Neural cell (in vitro differentiated cells): ENCODE results near the gene EIF2A. TPM values are rescaled to one million over a fixed set of nuclear protein-coding genes. Genes with fewer than 3 reads are reported as not detected.

ENCODE experiments used
- H2AFZ ChIP-seq: fragments of 200-600, 300-800 bp; sonication (generic), shearing (Covaris generic); 2 replicates; pipeline ENCODE4 v1.6.0; 2014; ENCODE audit warnings: low read depth, mild to moderate bottlenecking, antibody characterized with exemption, low read length, moderate library complexity
- H3F3A ChIP-seq: fragments of 200-600 bp; shearing (Covaris generic); 2 replicates; pipeline ENCODE4 v1.6.1; 2016; ENCODE audit warnings: mild to moderate bottlenecking, moderate library complexity, mixed read lengths, antibody characterized with exemption, low read length; ENCODE audit not compliant: insufficient read depth, poor library complexity, severe bottlenecking
- H3K27ac ChIP-seq: fragments of 200-600, 300-800 bp; sonication (generic), shearing (Covaris generic); 2 replicates; pipeline ENCODE4 v1.5.1; 2014; ENCODE audit warnings: mild to moderate bottlenecking, low read length, moderate library complexity
- H3K27me3 ChIP-seq: fragments of 300-800, 200-600 bp; sonication (generic), shearing (Covaris generic); 2 replicates; pipeline ENCODE4 v1.6.0; 2014; ENCODE audit warnings: mild to moderate bottlenecking, low read depth, low read length, moderate library complexity; ENCODE audit not compliant: insufficient read depth
- H3K36me3 ChIP-seq: fragments of 300-800, 200-600 bp; sonication (generic), shearing (Covaris generic); 2 replicates; pipeline ENCODE4 v1.5.1; 2014; ENCODE audit warnings: mild to moderate bottlenecking, antibody characterized with exemption, low read length, moderate library complexity; ENCODE audit not compliant: insufficient read depth
- H3K4me2 ChIP-seq: fragments of 300-800, 200-600 bp; sonication (generic), shearing (Covaris generic); 2 replicates; pipeline ENCODE4 v1.6.0; 2014; ENCODE audit warnings: mild to moderate bottlenecking, low read length
- H3K4me3 ChIP-seq: fragments of 300-800, 200-600 bp; sonication (generic), shearing (Covaris generic); 2 replicates; pipeline ENCODE4 v1.5.1; 2014; ENCODE audit warnings: mild to moderate bottlenecking, low read length, moderate library complexity
- H3K79me2 ChIP-seq: fragments of 200-600 bp; shearing (Covaris generic); replicated peaks from 2 replicates; pipeline ENCODE4 v1.6.0; 2014; ENCODE audit warnings: mild to moderate bottlenecking, low read length, moderate library complexity; ENCODE audit not compliant: insufficient read depth
- H3K9ac ChIP-seq: fragments of 300-800, 200-600 bp; sonication (generic), shearing (Covaris generic); 2 replicates; pipeline ENCODE4 v1.6.1; 2016; ENCODE audit warnings: mild to moderate bottlenecking, low read length, mixed read lengths
- H3K9me2 ChIP-seq: fragments of 200-600 bp; shearing (Covaris generic); 2 replicates; pipeline ENCODE4 v1.6.1; 2016; ENCODE audit warnings: mild to moderate bottlenecking, low read length, mixed read lengths; ENCODE audit not compliant: insufficient read depth
- H3K9me3 ChIP-seq: fragments of 200-600, 300-800 bp; sonication (generic), shearing (Covaris generic); 2 replicates; pipeline ENCODE4 v1.6.1; 2016; ENCODE audit warnings: mild to moderate bottlenecking, mixed run types, low read length, moderate library complexity, mixed read lengths
- H4K20me1 ChIP-seq: fragments of 200-600 bp; shearing (Covaris generic); 2 replicates; pipeline ENCODE4 v1.6.1; 2016; ENCODE audit warnings: mild to moderate bottlenecking, mixed run types; ENCODE audit not compliant: insufficient read depth
- EP300 ChIP-seq: fragments of 450-650 bp; conservative IDR thresholded peaks from 2 replicates; pipeline ENCODE4 v1.6.1; 2014; ENCODE audit warnings: antibody characterized with exemption, mild to moderate bottlenecking, moderate library complexity; ENCODE audit not compliant: poor library complexity, severe bottlenecking
- EZH2 ChIP-seq: fragments of 200-600, 300-800 bp; shearing (Covaris generic), sonication (generic); IDR thresholded peaks from 2 replicates; pipeline ENCODE4 v1.6.1; 2014; ENCODE audit warnings: antibody characterized with exemption, low read length, borderline replicate concordance, mild to moderate bottlenecking; ENCODE audit not compliant: insufficient read depth, poor library complexity, severe bottlenecking
- MXI1 ChIP-seq: fragments of 450-650 bp; conservative IDR thresholded peaks from 2 replicates; pipeline ENCODE4 v1.6.1; 2014; ENCODE audit warnings: antibody characterized with exemption, mild to moderate bottlenecking; ENCODE audit not compliant: poor library complexity, severe bottlenecking
- POLR2AphosphoS5 ChIP-seq: IDR thresholded peaks from 2 replicates; pipeline ENCODE4 v1.6.1; 2012
- RAD21 ChIP-seq: fragments of 450-650 bp; conservative IDR thresholded peaks from 2 replicates; pipeline ENCODE4 v1.6.1; 2014; ENCODE audit warnings: antibody characterized with exemption, mild to moderate bottlenecking, moderate library complexity
- SMC3 ChIP-seq: fragments of 450-650 bp; conservative IDR thresholded peaks from 2 replicates; pipeline ENCODE4 v1.6.1; 2014; ENCODE audit warnings: antibody characterized with exemption, mild to moderate bottlenecking, moderate library complexity; ENCODE audit not compliant: poor library complexity
- TAF1 ChIP-seq: IDR thresholded peaks from 2 replicates; pipeline ENCODE4 v1.6.1; 2012; ENCODE audit warnings: low read depth
- polyA plus RNA-seq: library from polyadenylated mRNA; depleted of rRNA; stranded (reverse); fragments of >200 nt; gene quantifications from 2 replicates; pipeline ENCODE4 v1.2.3, GENCODE V29; 2014
- TF ChIP-seq, protein P1 (sequence below): fragments of 450-650 bp; IDR thresholded peaks from 2 replicates; pipeline ENCODE4 v1.5.1; 2014; ENCODE audit warnings: antibody characterized with exemption, mild to moderate bottlenecking, moderate library complexity; ENCODE audit not compliant: poor library complexity, severe bottlenecking
- TF ChIP-seq, protein P2 (sequence below): IDR thresholded peaks from 2 replicates; pipeline ENCODE4 v1.6.1; 2012; ENCODE audit warnings: borderline replicate concordance

EIF2A gene
- polyA plus RNA-seq, 1 donor from 2014 or later, result 82.6 TPM

DNA sequence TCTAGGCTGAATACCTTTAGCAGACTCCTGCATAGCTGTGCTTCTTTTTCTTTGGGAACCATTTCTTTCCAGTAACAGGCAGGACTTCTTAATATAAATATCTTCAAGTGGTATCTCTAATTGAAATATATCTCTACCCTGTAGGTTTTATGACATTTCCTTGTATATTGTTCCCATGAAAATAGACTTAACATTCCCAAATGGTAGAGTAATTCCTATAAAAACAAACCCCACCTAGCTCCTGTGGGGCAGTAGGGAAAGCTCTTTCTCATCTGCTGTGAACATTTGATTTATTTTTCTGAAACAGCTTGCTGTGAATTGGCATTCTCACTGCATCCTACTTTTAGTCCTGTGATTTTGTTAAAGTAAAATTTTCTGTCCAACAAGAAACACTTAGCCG, 77.4 kb downstream of the EIF2A start:
- H2AFZ ChIP-seq, result no peak overlapping the region
- no peak for TF ChIP-seq TAF1
- TF ChIP-seq, protein P1, sequence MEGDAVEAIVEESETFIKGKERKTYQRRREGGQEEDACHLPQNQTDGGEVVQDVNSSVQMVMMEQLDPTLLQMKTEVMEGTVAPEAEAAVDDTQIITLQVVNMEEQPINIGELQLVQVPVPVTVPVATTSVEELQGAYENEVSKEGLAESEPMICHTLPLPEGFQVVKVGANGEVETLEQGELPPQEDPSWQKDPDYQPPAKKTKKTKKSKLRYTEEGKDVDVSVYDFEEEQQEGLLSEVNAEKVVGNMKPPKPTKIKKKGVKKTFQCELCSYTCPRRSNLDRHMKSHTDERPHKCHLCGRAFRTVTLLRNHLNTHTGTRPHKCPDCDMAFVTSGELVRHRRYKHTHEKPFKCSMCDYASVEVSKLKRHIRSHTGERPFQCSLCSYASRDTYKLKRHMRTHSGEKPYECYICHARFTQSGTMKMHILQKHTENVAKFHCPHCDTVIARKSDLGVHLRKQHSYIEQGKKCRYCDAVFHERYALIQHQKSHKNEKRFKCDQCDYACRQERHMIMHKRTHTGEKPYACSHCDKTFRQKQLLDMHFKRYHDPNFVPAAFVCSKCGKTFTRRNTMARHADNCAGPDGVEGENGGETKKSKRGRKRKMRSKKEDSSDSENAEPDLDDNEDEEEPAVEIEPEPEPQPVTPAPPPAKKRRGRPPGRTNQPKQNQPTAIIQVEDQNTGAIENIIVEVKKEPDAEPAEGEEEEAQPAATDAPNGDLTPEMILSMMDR, result no peak
- no peak for TF ChIP-seq EP300
- no peak for TF ChIP-seq MXI1
- no peak for TF ChIP-seq SMC3
- TF ChIP-seq, protein P2, sequence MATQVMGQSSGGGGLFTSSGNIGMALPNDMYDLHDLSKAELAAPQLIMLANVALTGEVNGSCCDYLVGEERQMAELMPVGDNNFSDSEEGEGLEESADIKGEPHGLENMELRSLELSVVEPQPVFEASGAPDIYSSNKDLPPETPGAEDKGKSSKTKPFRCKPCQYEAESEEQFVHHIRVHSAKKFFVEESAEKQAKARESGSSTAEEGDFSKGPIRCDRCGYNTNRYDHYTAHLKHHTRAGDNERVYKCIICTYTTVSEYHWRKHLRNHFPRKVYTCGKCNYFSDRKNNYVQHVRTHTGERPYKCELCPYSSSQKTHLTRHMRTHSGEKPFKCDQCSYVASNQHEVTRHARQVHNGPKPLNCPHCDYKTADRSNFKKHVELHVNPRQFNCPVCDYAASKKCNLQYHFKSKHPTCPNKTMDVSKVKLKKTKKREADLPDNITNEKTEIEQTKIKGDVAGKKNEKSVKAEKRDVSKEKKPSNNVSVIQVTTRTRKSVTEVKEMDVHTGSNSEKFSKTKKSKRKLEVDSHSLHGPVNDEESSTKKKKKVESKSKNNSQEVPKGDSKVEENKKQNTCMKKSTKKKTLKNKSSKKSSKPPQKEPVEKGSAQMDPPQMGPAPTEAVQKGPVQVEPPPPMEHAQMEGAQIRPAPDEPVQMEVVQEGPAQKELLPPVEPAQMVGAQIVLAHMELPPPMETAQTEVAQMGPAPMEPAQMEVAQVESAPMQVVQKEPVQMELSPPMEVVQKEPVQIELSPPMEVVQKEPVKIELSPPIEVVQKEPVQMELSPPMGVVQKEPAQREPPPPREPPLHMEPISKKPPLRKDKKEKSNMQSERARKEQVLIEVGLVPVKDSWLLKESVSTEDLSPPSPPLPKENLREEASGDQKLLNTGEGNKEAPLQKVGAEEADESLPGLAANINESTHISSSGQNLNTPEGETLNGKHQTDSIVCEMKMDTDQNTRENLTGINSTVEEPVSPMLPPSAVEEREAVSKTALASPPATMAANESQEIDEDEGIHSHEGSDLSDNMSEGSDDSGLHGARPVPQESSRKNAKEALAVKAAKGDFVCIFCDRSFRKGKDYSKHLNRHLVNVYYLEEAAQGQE, result no peak
- no peak for TF ChIP-seq POLR2AphosphoS5
- no peak for TF ChIP-seq RAD21
- no peak for TF ChIP-seq EZH2
- no peaks in the 10 kb centered on the region for H3K9me2 ChIP-seq
- no peak overlapping the region for H3K9ac ChIP-seq
- no peak overlapping the region for H3K4me2 ChIP-seq
- H3K27me3 ChIP-seq, result no peaks in the 10 kb centered on the region
- H3K79me2 ChIP-seq, result peaks cover 5% of the 10 kb centered on the region
- no peak overlapping the region for H3K4me3 ChIP-seq
- H3K27ac ChIP-seq, result no peak overlapping the region
- H3K36me3 ChIP-seq, result no peaks in the 10 kb centered on the region
- no peaks in the 10 kb centered on the region for H3F3A ChIP-seq
- no peaks in the 10 kb centered on the region for H4K20me1 ChIP-seq
- no peaks in the 10 kb centered on the region for H3K9me3 ChIP-seq

DNA sequence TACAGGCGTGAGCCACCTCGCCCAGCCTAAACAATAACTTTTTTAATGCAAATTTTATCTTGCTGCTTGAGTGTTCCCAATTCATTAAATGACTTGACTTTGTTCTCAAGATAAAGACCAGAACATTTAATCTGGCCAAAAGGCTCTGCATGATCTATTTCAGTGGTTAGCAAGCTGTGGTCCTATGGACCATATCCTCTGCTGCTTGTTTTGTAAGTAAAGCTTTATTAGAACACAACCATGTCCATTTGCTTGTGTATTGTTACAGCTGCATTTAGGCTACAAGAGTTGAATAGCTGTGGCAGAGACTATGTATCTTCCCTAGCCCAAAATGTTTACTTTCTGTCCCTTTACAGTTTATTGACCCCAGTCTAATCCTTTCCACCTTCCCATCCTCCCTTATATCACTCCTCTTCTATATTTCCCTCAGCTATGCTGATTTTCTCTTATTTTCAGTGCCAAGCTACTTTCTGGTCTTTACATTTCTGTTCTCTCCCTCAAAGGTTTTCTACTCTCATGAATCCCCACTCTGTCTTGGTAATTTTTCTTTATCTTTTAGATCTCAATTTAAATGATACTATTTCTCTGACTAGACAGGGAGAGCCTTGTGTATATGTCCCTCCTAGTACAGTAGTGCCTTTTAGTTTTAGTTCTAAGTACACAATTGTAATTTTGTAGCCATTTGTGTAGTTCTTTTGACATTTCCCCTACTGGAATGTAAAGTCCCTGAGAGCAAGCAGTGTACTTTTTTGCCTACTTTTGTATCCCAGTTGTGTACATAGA, 79.8 kb downstream of the EIF2A start:
- Histone ChIP-seq H3K27ac (no peak overlapping the region), H3K4me3 (no peak overlapping the region), H2AFZ (no peak overlapping the region), H3K79me2 (peaks cover 5% of the 10 kb centered on the region), H3K9ac (no peak overlapping the region), H3K27me3 (no peaks in the 10 kb centered on the region), H3F3A (no peaks in the 10 kb centered on the region), H4K20me1 (no peaks in the 10 kb centered on the region), H3K36me3 (no peaks in the 10 kb centered on the region), H3K9me3 (no peaks in the 10 kb centered on the region), H3K4me2 (no peak overlapping the region), H3K9me2 (no peaks in the 10 kb centered on the region)
- TF ChIP-seq MXI1, result no peak
- TF ChIP-seq, protein P1, result no peak
- no peak for TF ChIP-seq SMC3
- no peak for TF ChIP-seq EP300
- TF ChIP-seq EZH2, result no peak
- no peak for TF ChIP-seq TAF1
- TF ChIP-seq, protein P2, result no peak
- no peak for TF ChIP-seq RAD21
- TF ChIP-seq POLR2AphosphoS5, result no peak
